DOHH2 (cell line): Measurements from ENCODE around the gene CNP.

Source experiments
- CTCF ChIP-seq: fragments of 200-600 bp; sonication (generic); IDR thresholded peaks from one replicate; pipeline ENCODE4 v1.5.1; 2014; ENCODE audit warnings: antibody characterized with exemption, mild to moderate bottlenecking, low read depth, low read length; ENCODE audit not compliant: poor library complexity, severe bottlenecking
- EZH2phosphoT487 ChIP-seq: fragments of 200-600 bp; sonication (generic); IDR thresholded peaks from 2 replicates; pipeline ENCODE4 v1.6.1; 2017; ENCODE audit warnings: borderline replicate concordance, mild to moderate bottlenecking, antibody characterized with exemption, low read length, moderate library complexity, mixed read lengths

DNA sequence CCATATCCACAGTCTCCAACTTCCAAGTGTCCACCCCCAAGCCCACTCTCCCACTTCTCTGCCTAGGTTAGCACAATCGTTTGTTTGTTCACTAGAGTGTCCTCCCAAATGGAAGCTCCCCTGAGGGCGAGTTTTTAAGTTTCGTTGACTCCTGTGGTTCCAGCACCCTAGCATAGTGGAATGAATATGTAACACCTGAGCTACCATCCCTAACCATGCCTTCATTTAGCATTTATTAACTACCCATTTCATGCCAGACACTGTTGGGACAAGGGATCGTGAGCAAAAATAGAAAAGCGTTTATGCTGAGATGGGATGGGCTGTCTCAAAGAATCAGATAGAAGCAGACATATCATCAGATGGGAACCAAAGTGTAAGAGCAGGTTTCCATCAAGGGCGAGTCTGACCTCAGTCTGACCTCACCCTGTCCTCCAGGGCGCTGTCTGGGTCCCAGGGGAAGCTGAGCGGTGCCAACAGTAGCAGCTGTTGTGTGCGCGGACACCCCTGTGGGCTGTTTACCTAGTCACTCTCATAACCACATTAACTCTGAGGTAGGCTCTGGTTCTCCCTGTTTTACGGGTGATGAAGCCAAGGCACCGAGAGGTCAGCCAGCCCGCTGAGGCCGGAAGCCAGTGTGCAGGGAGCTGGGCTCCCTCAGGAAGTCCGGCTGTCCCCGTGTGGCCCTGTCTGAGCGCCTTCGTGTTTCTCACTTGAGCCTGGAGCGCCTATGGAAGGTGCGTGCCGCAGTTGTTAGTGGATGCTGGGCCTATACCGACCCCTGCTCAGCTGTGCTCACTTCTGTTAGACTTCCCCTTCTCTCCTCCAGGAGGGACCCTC, 6.2 kb downstream of the CNP start:
- TF ChIP-seq CTCF (no peak), EZH2phosphoT487 (no peak)
